Breast epithelium (tissue), 4 donors: ENCODE results near the gene SUCLG1. TPM values are rescaled to one million over a fixed set of nuclear protein-coding genes. Genes with fewer than 3 reads are reported as not detected.

Source experiments
- DNase-seq, 2 donors: peaks; one replicate each; pipeline ENCODE4 v3.0.0-alpha.2; 2019; ENCODE audit warnings: low spot score in 2 of 2
- H3K27ac ChIP-seq, 2 donors: fragments of 200-600 bp; sonication (generic) in 1 of 2; one replicate each; pipeline ENCODE4 v1.5.1; 2016 to 2019; ENCODE audit warnings: mild to moderate bottlenecking in 1 of 2
- H3K27me3 ChIP-seq, 2 donors: fragments of 200-600 bp; sonication (generic) in 1 of 2; one replicate each; pipeline versions ENCODE4 v1.5.1 to v1.6.0; 2017 to 2019; ENCODE audit warnings: control low read depth in 1 of 2, mild to moderate bottlenecking in 1 of 2
- H3K36me3 ChIP-seq: fragments of 200-600 bp; one replicate; pipeline ENCODE4 v1.5.1; 2019
- H3K4me1 ChIP-seq, 2 donors: fragments of 200-600 bp; sonication (generic); one replicate each; pipeline ENCODE4 v1.5.1; 2016 to 2019; ENCODE audit warnings: control low read depth in 1 of 2
- H3K4me3 ChIP-seq, 3 donors: fragments of 200-600 bp; sonication (generic); 1 replicate in 2 of 3; 2 replicates in 1 of 3; pipeline ENCODE4 v1.5.1; 2016 to 2019; ENCODE audit warnings: mild to moderate bottlenecking in 3 of 3, moderate library complexity in 2 of 3
- H3K9me3 ChIP-seq, 2 donors: fragments of 200-600 bp; sonication (generic) in 1 of 2; one replicate each; pipeline ENCODE4 v1.5.1; 2016 to 2019; ENCODE audit warnings: control low read depth in 1 of 2
- POLR2A ChIP-seq: fragments of 450-650 bp; IDR thresholded peaks from one replicate; pipeline ENCODE4 v1.6.1; 2016; ENCODE audit warnings: antibody characterized with exemption, mild to moderate bottlenecking, moderate library complexity
- POLR2AphosphoS5 ChIP-seq, 3 donors: sonication (generic); formaldehyde crosslinking; IDR thresholded peaks; one replicate each; pipeline ENCODE4 v1.6.1; 2017; ENCODE audit warnings: antibody characterized with exemption in 3 of 3
- intact Hi-C: fragments of 100-400 bp; cut with DNase I; formaldehyde crosslinking; loops from one replicate; pipeline ENCODE4 v1.15.1; 2023; ENCODE audit warnings: low total_unique reads
- total RNA-seq, 3 donors: library from RNA; depleted of rRNA; stranded (reverse); fragments of >200 nt; gene quantifications; one replicate each; pipeline ENCODE4 v1.1.0, GENCODE V29; 2016
- TF ChIP-seq, protein P1 (sequence below), 3 donors: fragments of 450-650 bp; IDR thresholded peaks; one replicate each; pipeline ENCODE4 v1.5.1; 2016 to 2017; ENCODE audit warnings: antibody characterized with exemption in 3 of 3, mild to moderate bottlenecking in 3 of 3, moderate library complexity in 3 of 3

SUCLG1 gene
- total RNA-seq, 3 donors from 2014 or later = 108 to 112 (median 110) TPM

GRCh38 chr2:84456156-84456555 lies 2.9 kb downstream of the SUCLG1 start:
- intact Hi-C loops = no loop called here
- Histone ChIP-seq H3K36me3 (no peaks in the 10 kb centered on the region), H3K9me3 (no peaks in the 10 kb centered on the region), H3K27me3 (no peaks in the 10 kb centered on the region), H3K27ac (no peak overlapping the region), H3K4me1 (peaks cover 5% of the 10 kb centered on the region in 2 donors), H3K4me3 (no peak overlapping the region)
- TF ChIP-seq POLR2AphosphoS5 (IDR thresholded peaks at IDR 0.05) (no peak), POLR2A (no peak)
- TF ChIP-seq, protein P1, sequence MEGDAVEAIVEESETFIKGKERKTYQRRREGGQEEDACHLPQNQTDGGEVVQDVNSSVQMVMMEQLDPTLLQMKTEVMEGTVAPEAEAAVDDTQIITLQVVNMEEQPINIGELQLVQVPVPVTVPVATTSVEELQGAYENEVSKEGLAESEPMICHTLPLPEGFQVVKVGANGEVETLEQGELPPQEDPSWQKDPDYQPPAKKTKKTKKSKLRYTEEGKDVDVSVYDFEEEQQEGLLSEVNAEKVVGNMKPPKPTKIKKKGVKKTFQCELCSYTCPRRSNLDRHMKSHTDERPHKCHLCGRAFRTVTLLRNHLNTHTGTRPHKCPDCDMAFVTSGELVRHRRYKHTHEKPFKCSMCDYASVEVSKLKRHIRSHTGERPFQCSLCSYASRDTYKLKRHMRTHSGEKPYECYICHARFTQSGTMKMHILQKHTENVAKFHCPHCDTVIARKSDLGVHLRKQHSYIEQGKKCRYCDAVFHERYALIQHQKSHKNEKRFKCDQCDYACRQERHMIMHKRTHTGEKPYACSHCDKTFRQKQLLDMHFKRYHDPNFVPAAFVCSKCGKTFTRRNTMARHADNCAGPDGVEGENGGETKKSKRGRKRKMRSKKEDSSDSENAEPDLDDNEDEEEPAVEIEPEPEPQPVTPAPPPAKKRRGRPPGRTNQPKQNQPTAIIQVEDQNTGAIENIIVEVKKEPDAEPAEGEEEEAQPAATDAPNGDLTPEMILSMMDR (IDR thresholded peaks at IDR 0.05) = no peak
- DNase-seq = no peak

DNA sequence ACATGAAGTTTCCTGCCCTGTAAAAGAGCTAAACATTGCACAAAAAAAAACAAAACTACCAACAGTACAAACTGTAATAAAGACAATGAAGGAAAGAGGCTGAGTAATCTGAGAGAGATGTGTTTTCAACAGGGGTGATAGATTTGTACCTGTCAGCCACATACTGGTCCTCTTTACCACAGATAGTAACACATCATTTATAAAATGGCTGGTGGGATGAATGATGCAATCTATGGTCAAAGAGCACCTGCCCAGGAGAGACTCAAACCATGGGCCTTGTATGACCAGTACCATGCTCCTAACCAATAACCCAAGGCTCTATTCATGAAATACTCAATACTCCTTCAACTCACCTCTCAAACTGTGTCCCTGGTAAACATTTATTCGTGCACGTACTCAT lies 4.5 kb downstream of the SUCLG1 start:
- Histone ChIP-seq H3K4me3 (no peak overlapping the region), H3K27me3 (no peaks in the 10 kb centered on the region), H3K36me3 (no peaks in the 10 kb centered on the region), H3K4me1 (peaks cover 0 to 5% of the 10 kb centered on the region in 2 donors), H3K27ac (no peak overlapping the region), H3K9me3 (no peaks in the 10 kb centered on the region)
- no peak for DNase-seq
- TF ChIP-seq POLR2A = no peak
- intact Hi-C loops = no loop called here

- Histone ChIP-seq H3K36me3 (no peaks in the 10 kb centered on the region), H3K27me3 (no peaks in the 10 kb centered on the region), H3K4me3 (no peak overlapping the region), H3K4me1 (peaks cover 0 to 5% of the 10 kb centered on the region in 2 donors), H3K27ac (no peak overlapping the region), H3K9me3 (no peaks in the 10 kb centered on the region)
- intact Hi-C loops = no loop called here
- DNase-seq = no peak
- TF ChIP-seq, protein P1 (IDR thresholded peaks at IDR 0.05) = no peak
- TF ChIP-seq POLR2A (no peak), POLR2AphosphoS5 (IDR thresholded peaks at IDR 0.05) (no peak)
Observed at GRCh38 chr2:84452624-84453023, 6.5 kb downstream of the SUCLG1 start.

- H3K9me3 ChIP-seq = no peaks in the 10 kb centered on the region
- intact Hi-C loops = no loop called here
- TF ChIP-seq POLR2AphosphoS5 (IDR thresholded peaks at IDR 0.05) (no peak), POLR2A (no peak)
- TF ChIP-seq, protein P1 (IDR thresholded peaks at IDR 0.05) = no peak
- H3K4me1 ChIP-seq = peaks cover 0 to 5% of the 10 kb centered on the region in 2 donors
- H3K27ac ChIP-seq = no peak overlapping the region
- DNase-seq = no peak
- no peak overlapping the region for H3K4me3 ChIP-seq
- H3K36me3 ChIP-seq = no peaks in the 10 kb centered on the region
- H3K27me3 ChIP-seq = no peaks in the 10 kb centered on the region
Observed at GRCh38 chr2:84451579-84451978, 7.5 kb downstream of the SUCLG1 start.

GRCh38 chr2:84450288-84451227 lies 8.5 kb downstream of the SUCLG1 start:
- DNase-seq = no peak
- H3K4me3 ChIP-seq = no peak overlapping the region
- intact Hi-C loops = no loop called here
- H3K27ac ChIP-seq = peak overlapping the region in 1 of 2 donors; percentile 56
- no peaks in the 10 kb centered on the region for H3K9me3 ChIP-seq
- no peaks in the 10 kb centered on the region for H3K27me3 ChIP-seq
- TF ChIP-seq POLR2A (no peak), POLR2AphosphoS5 (IDR thresholded peaks at IDR 0.05) (no peak)
- TF ChIP-seq, protein P1 (IDR thresholded peaks at IDR 0.05) = no peak
- H3K4me1 ChIP-seq = no peaks in the 10 kb centered on the region
- no peaks in the 10 kb centered on the region for H3K36me3 ChIP-seq
